Measurements from ENCODE around the gene ACAD11.
A peak's percentile ranks its signal among the peaks of the same experiment; 100 is the strongest.

ACAD11 gene, protein sequence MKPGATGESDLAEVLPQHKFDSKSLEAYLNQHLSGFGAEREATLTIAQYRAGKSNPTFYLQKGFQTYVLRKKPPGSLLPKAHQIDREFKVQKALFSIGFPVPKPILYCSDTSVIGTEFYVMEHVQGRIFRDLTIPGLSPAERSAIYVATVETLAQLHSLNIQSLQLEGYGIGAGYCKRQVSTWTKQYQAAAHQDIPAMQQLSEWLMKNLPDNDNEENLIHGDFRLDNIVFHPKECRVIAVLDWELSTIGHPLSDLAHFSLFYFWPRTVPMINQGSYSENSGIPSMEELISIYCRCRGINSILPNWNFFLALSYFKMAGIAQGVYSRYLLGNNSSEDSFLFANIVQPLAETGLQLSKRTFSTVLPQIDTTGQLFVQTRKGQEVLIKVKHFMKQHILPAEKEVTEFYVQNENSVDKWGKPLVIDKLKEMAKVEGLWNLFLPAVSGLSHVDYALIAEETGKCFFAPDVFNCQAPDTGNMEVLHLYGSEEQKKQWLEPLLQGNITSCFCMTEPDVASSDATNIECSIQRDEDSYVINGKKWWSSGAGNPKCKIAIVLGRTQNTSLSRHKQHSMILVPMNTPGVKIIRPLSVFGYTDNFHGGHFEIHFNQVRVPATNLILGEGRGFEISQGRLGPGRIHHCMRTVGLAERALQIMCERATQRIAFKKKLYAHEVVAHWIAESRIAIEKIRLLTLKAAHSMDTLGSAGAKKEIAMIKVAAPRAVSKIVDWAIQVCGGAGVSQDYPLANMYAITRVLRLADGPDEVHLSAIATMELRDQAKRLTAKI

DNA sequence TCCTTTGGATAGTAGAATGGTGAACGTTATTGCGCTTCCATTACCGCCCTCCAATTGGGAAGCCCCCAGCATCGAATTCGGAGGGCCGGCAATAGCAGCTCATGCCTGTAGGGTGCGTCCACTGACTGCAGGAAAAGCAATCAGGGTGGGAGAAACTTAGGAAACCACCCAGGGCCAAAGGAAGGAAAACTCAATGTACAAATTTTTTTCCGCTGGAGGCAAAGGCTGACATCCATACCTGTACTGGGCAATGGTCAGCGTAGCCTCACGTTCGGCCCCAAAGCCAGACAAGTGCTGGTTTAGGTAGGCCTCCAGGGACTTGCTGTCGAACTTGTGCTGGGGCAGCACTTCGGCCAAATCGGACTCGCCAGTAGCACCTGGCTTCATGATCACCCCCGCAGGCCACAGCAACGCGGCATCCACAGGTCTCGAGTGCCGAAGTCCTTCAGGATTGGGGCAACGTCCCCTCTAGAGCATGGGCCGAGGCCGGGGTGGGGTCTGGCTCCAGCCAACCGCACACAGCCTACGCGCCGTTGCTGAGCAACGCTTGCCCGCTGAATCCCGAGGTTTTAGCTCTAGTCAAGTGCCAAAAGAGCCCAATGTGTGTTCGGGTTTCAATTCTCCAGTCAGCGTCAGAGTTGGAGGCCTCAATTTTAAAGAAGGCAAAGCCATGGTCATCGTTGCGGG lies at the start of gene ACAD11:
ACAD11 (minus strand) TSS at position 445 of the 687 bp plus-strand sequence; CDS start at position 387, 58 bp downstream.
- peak; percentile 75 for DNase-seq

GRCh38 chr3:132703733-132704132 lies 44.1 kb upstream of the ACAD11 start:
- no peak for DNase-seq

- DNase-seq: no peak
Measured at GRCh38 chr3:132695422-132695821, 35.8 kb upstream of the ACAD11 start.

DNA sequence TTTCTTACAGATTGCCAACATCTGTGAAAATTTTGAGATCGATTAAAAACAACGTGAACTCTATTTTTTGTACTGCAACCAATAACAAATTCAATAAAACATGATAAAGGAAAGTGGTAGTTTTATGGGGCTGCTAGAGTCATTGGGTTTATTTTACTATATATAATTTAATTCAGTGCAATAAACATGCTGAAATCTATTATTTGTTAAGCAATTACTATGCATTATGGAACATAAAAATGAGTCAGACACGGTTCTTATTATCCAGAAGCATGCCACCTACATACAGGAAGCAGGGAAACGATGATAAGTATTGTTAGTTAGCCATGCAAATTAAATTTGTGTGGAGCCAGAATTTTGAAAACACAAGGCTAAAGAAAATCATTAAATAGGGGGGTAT lies 35.4 kb upstream of the ACAD11 start:
- DNase-seq: no peak

- DNase-seq: no peak
Measured at GRCh38 chr3:132690040-132690439, 30.4 kb upstream of the ACAD11 start.

DNA sequence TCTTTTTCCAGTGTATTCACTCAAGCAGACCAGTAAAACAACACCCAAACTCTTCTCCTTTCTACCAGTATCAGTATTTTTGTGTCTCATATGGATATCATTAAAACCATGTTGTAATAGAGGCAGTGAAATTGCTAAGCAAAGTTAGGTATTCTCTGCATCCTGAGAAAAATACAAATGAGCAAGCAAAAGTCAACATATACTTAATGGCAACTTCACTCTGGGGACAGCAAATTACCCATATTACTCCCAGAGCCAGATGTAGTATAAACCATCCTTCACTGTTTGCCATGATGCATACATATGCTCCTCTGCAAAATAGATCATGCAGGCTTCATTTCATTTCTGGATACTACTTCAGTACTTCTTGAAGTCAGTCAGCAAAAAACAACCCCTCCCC lies 22.6 kb upstream of the ACAD11 start:
- DNase-seq: no peak

GRCh38 chr3:132681421-132681820 lies 21.8 kb upstream of the ACAD11 start:
- no peak for DNase-seq

GRCh38 chr3:132679911-132680310 lies 20.3 kb upstream of the ACAD11 start:
- no peak for DNase-seq

- no peak for DNase-seq
Measured at GRCh38 chr3:132675408-132675807, 15.8 kb upstream of the ACAD11 start.

DNA sequence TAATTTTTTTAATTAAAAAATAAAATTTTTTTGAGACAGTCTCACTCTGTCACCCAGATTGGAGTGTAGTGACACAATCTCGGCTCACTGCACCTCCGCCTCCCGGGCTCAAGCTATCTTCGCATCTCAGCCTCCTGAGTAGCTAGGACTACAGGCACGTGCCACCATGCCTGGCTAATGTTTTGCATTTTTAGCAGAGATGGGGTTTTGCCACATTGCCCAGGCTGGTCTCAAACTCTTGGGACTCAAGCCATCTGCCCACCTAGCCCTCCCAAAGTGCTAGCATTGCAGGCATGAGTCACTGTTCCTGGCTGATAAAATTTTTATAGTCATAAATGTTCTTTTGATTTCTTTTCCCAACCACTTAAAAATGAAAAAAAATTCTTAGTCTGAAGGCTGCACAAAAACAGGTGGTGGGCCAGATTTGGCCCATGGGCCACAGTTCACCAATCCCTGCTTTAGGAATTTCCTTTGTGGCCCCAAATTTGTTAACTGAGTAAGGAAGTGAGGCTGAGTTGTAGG lies 9.7 kb upstream of the ACAD11 start:
- DNase-seq: peak; percentile 7

GRCh38 chr3:132665230-132665745 lies 5.7 kb upstream of the ACAD11 start:
- DNase-seq: no peak

GRCh38 chr3:132662212-132662611 lies 2.6 kb upstream of the ACAD11 start:
- DNase-seq: no peak

DNA sequence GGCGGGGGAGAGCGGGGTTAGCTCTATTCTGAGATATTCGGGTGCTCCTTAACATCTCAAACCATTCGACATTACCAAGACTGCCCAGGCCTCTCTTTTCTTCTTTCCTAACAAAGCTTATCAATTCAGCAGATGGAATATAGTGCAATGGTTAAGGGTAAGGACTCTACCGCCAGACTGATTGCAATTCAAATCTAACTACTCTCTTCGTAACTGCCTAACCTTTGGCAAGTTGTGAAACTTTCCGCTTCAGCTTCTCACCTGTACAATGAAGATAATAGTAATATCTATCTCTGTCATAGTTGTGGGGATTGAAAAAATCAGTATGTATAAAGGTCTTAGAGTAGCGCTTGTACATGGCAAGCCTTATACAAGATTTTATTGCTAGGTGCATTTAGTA lies 1.5 kb upstream of the ACAD11 start:
- peak; percentile 2 for DNase-seq

DNA sequence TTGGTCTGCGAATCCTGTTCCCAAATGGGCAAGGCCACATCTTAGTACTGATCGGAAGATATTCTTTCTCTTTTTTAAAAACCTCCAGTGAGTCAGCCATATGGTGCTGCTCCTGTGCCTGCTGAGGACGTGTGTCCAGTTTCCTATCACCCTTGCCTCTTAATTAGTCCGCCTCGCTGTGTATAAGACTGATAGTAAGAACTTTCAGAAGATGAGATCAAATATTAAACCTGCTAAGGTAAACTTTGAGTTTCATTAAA lies 1.1 kb upstream of the ACAD11 start:
- DNase-seq: peak; percentile 41

- DNase-seq: peak; percentile 77
Measured at GRCh38 chr3:132660052-132660810, 622 bp upstream of the ACAD11 start, which contains the start of gene UBA5. Gene UBA5, plus strand, starts transcription at chr3:132660329. Its CDS starts 209 bp downstream, at chr3:132660538.

- DNase-seq: no peak
Measured at GRCh38 chr3:132659000-132659364, 627 bp downstream of the ACAD11 start.

DNA sequence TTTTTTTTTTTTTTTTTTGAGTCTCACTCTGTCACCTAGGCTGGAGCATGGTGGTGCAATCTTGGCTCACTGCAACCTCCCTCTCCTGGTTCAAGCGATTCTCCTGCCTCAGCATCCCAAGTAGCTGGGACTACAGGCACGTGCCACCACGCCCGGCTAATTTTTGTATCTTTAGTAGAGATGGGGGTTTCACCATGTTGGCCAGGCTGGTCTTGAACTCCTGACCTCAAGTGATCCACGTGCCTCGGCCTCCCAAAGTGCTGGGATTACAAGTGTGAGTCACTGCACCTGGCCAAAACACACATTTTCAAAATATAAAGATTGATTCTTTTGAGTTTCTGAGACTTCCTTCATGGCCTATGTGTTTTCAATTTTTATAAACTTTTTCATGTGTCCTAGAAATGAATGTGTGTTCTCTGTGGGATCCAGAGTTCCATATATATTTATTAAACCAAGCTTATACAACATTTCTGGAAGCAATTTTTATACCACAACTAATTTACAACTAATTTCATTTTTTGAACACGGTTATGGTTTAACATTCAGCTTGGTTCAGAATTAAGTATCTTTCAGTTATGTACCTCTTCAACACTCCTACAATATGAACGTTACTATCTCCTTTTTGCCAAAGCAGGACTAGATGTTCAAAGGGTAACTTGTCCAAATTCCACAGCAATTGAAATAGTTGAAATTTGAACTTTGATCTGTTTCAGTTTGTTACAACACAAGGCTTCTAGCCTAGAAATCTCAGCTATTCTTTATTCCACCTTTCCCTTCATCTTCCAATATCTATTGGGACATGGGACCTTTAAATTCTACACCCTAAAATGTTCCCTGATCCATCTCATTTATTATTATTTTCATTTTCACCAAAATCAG lies 1.5 kb downstream of the ACAD11 start:
- no peak for DNase-seq

- no peak for DNase-seq
Measured at GRCh38 chr3:132655471-132655870, 4.1 kb downstream of the ACAD11 start.

GRCh38 chr3:132654721-132655120 lies 4.9 kb downstream of the ACAD11 start:
- DNase-seq: no peak

GRCh38 chr3:132654190-132654589 lies 5.4 kb downstream of the ACAD11 start:
- peak; percentile 6 for DNase-seq

DNA sequence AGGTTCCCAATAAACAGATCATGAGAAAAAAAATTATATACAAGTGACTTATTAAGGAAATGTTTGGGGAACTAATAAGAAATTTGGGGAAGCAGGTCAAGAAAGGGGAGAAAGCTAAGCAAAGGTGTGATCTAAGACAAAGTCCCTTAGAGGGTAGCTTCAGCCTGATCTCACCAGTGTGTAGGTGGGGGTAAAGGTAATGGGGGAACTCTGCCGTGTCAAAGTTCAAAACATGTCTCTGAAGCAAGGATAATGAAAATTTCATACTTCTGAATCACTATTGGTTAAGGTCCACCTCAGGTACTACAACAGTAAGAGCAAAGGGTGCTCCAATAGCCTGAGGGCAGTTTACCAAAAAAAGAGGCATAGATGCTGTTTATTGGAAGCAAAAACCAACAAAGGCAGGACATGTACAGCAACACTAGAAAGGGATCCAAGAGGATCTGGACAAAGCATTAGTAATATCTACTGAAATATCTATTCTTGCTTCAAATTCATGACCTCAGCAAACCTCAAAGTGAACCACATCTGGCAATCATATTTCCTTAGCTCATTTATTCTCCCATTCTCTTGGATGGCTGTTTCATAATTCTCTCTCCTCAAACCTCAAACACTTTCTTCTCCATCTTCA lies 6.9 kb downstream of the ACAD11 start:
- peak; percentile 36 for DNase-seq
